Fibroblast of pulmonary artery (primary cell): ENCODE results near the gene NXF1.

Experiments used
- DNase-seq: peaks from one replicate; pipeline ENCODE4 v3.0.0-alpha.2; 2010; ENCODE audit warnings: low read depth
- H3K4me3 ChIP-seq: replicated peaks from 2 replicates; pipeline ENCODE4 v1.5.1; 2011; ENCODE audit warnings: low read depth, mild to moderate bottlenecking, control low read depth, low read length, moderate library complexity
- TF ChIP-seq, protein P1 (sequence below): IDR thresholded peaks from 2 replicates; pipeline ENCODE4 v1.5.1; 2011; ENCODE audit warnings: mild to moderate bottlenecking, control low read depth, low read length, inconsistent platforms; ENCODE audit errors: missing control alignments

Gene NXF1

DNA sequence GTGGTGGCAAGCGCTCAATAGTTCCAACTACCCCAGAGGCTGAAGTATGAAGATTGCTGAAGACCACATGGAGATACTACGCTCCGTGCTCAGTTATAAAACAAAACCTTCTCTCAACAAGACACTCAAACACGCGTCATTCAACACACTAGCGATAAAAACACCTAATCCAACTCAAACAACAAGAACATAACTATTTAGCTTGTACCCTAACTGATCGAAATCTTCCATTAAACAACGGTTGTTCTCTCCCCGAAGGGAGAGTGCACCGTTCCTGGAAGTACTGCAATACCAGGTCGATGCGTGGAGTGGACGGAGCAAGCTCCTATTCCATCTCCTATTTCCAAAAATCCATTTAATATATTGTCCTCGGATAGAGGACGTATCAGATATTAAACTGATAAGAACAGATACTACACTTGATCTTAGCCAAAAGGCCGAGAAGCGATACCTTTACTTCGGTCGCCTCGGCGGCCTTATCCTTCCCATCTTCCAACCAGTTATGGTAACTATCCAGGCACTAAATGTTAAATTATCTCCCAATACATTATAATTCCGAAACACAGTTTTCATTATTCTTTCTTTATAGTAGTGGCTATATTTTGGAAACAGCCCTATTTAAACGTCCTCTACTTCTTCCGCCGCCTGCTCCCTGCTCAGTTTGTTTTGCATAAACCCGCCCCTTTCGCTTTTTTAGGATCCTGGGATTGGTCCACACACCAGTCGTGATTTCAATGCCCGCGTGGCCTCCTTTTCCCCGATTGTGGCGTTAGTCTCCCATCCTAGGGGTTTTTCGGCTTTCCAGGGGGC, 36.3 kb upstream of the NXF1 start:
- H3K4me3 ChIP-seq, result peak overlapping the region; percentile 95
- TF ChIP-seq, protein P1, sequence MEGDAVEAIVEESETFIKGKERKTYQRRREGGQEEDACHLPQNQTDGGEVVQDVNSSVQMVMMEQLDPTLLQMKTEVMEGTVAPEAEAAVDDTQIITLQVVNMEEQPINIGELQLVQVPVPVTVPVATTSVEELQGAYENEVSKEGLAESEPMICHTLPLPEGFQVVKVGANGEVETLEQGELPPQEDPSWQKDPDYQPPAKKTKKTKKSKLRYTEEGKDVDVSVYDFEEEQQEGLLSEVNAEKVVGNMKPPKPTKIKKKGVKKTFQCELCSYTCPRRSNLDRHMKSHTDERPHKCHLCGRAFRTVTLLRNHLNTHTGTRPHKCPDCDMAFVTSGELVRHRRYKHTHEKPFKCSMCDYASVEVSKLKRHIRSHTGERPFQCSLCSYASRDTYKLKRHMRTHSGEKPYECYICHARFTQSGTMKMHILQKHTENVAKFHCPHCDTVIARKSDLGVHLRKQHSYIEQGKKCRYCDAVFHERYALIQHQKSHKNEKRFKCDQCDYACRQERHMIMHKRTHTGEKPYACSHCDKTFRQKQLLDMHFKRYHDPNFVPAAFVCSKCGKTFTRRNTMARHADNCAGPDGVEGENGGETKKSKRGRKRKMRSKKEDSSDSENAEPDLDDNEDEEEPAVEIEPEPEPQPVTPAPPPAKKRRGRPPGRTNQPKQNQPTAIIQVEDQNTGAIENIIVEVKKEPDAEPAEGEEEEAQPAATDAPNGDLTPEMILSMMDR, result no peak
- DNase-seq, result peak; percentile 100

DNA sequence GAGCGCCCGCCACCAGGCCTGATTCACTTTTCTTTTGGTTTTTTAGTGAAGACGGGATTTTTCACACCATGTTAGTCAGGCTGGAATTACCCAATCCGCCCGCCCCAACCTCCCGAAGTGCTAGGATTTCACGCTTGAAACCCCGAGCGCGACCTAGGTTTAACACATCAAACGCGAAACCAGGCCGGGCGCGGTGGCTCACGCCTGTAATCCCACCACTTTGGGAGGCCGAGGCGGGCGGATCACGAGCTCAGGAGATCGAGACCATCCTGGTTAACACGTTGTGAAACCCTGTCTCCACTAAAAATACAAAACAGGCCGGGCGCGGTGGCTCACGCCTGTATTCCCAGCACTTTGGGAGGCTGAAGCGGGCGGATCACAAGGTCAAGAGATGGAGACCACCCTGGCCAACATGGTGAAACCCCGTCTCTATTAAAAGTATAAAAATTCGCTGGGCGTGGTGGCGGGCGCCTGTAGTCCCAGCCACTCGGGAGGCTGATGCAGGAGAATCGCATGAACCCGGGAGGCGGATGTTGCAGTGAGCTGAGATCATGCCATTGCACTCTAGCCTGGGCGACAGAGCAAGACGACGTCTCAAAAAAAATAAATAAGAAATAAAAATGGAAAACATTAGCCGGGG, 35.6 kb upstream of the NXF1 start:
- DNase-seq, result peak; percentile 75
- peak overlapping the region; percentile 95 for H3K4me3 ChIP-seq

DNA sequence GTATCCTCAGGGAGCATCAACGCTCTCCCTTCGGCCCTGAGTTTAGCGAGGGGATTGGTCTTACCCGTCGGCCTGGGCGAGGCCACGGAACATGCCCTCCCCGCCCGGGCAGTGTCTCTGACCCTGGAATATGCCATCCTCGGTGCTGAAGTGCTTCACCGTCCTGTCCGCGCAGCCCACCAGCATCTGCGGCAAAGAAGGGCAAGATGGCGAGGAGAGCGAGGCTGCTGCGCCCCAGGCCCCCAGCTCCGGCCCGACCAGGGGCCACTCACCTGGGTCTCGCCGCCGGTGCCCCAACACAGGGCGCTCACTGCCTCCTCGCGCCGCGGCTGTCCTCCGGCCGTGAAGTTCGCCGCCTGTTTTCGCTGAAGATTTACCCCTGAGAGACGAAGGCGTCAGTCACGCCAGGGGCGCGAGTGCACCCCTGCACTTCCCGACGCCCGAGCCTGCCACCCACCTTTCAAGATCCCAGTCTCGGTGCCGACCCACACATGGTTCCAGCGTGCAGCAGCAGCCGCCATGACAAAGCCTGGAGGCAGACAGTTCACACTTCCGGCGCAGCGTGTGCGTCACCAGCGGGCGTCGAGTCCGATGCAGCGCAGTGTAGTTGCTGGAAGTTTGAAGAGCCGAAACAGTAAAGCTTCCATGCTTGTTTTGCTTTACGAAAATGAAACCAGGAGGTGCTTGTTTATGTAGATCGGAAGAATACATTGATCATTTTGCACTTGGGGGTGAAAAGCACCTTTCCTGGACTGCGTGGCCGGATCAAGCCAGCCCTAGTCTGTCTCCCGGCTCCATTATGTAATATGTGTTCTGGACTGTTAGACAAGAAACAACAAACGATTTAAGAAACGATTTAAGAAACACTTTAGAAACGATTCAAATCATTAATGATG, 34.1 kb upstream of the NXF1 start, which contains the start of gene WDR74:
WDR74 (minus strand) TSS at position 541 of the 896 bp plus-strand sequence; CDS start at position 521, 20 bp downstream.
- TF ChIP-seq, protein P1, result no peak
- DNase-seq, result peak; percentile 93
- H3K4me3 ChIP-seq, result peak within 1 kb of the TSS; percentile 95

DNA sequence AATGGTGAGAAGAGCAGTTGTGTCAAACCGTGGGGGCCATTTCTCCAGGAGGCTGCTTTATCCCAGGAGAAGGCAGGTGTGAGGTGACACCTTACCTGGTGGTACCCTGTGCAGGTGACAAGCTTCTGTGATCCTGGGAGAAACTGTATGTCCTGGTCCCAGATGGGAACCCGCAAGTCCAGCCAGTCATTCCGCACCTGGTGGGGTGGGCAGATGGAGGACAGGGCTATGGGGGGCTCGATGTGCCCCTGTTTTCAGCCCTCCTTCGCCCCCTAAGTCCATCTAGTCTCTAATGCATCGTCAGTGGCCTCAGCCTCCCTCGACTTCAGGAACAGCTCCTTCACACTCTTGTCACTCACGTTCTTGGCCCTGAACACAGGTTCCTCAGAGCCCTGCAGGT, 30.1 kb upstream of the NXF1 start:
- H3K4me3 ChIP-seq, result no peak overlapping the region
- DNase-seq, result no peak
- TF ChIP-seq, protein P1, result no peak

DNA sequence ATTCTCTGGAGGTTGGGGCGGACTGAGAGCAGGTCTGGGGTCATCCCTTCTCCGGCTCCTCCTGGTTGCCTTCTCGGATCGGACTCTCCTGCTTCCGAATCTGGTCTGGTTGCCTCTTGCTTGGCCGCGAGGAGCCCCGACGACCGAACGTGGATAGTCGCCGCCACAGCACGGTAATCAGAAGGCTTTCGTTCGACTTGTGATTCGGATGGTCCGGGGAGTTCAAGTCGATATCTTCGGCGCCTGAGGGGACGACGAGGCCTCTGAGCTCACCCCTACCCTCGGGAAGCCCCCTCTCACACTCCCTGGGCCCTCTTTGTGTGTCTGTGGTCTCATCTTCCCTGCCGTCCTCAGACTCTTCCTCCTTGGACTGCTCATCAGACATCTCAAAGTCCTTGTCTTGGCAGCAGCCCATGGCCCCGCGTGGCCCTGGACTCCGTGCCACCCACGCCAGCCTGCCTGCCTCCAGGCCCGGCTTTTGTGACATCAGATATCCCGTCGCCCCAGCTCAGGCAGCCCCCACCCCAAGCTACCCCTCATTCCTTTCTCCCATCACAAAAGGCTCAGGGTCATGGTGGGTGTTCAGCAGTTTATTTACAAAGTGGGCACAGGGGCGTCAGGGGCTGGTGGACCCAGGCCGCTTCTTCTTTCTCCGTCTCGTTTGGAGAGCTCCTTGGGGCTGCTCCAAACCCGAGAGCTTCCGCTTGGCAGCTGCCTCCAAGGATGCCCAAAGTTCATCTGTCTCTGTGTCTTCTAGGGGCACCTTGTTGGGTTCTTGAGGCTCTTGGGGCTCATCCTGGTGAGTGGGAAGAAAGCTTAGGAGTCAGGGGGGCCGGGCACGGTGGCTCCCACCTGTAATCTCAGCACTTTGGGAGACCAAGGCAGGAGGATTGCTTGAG, 27.3 kb upstream of the NXF1 start, which contains the start of gene TEX54:
TEX54 (minus strand) TSS at position 506 of the 899 bp plus-strand sequence.
- TF ChIP-seq, protein P1, result no peak
- peak within 1 kb of the TSS; percentile 87 for H3K4me3 ChIP-seq
- DNase-seq, result no peak

DNA sequence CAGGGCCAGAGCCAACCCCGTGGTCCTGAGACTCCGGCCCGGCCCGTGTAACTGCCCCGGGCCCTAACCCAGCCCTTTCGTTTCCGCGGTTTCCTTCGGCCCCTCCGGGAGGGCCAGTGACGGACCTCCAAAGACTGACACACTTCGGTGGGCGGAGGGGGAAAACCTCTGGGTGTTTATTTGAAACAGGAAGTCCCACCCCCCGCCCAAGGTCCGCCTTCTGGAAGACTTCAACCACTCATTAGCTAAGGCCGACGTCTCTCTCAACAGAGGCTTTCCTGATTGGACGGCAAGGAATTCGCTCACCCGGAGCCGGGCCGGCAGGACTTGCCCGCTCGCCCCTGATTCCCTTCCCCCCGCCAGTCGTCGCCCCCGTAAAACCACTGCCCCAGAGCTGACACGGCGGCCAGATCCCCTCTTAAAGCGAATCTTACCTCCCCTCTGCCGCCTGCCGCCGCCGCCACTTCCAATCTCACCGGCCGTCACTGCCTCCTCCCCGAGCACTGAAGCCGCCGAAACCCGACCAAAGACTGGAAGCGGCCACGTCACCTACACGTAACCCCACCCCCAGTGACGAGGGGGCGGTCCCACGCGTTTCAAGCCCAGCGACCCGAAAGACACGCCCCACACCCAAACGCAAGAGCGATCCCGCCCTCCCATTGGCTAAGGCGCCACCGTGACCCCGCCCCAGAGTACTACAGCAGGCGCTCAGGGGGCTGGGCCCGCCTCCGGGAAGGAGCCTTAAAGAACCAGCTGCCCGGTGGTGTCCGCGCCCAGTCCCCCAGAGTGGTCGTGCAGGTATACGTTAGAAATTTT, 26.5 kb upstream of the NXF1 start, which contains the start of gene STX5:
STX5 (minus strand) TSS at position 532 of the 816 bp plus-strand sequence. CDS start 808 bp downstream, outside the sequence.
- H3K4me3 ChIP-seq, result peak within 1 kb of the TSS; percentile 87
- TF ChIP-seq, protein P1, result no peak
- DNase-seq, result peak; percentile 99
